HFF-Myc (cell line): ENCODE measurements around the gene SIPA1.

Source experiments
- DNase-seq: peaks from one replicate; pipeline ENCODE4 v3.0.0-alpha.2; 2011; ENCODE audit warnings: low read depth; ENCODE audit errors: extremely low read depth
- H3K4me3 ChIP-seq: replicated peaks from 2 replicates; pipeline ENCODE4 v1.5.1; 2011; ENCODE audit warnings: low read depth, mild to moderate bottlenecking, control low read depth, low read length
- TF ChIP-seq, protein P1 (sequence below): IDR thresholded peaks from 2 replicates; pipeline ENCODE4 v1.5.1; 2012; ENCODE audit warnings: mild to moderate bottlenecking, low read depth, low read length, control low read depth; ENCODE audit errors: missing control alignments

Gene SIPA1

DNA sequence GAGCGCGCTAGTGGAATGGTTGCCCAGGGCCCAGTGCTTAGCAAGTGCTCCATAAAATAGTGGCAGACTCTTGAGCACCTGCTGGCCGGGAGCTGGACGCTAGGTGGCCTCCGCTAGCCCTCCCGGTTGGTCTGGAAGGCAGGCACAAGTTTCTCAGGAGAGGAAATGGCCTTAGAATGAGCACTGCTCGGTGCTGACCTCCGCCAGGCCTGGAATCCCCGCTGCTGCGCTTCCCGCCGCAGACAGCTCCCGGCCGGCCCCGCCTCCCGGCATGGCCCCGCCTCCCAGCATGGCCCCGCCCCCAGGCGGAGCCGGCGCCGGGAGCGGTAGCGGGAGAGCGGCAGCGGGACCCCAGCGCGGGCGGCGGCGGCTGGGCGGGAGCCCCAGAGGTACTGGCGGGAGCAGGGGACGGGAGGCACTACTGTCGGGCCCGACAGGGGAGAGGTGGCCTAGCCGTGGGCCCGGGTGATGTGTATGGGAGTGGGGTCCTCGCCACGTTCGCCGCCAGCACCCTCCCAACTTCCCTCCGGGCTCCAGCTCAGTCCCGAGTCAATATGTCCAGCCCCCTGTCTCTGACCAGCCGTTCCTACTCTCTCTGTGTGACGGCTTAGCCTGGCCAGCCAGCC is at the start of gene SIPA1:
SIPA1 (plus strand) TSS at position 308 of the 626 bp plus-strand sequence. CDS start 2,821 bp downstream, outside the sequence.
- peak within 1 kb of the TSS; percentile 61 for H3K4me3 ChIP-seq
- DNase-seq: peak; percentile 65
- TF ChIP-seq, protein P1, sequence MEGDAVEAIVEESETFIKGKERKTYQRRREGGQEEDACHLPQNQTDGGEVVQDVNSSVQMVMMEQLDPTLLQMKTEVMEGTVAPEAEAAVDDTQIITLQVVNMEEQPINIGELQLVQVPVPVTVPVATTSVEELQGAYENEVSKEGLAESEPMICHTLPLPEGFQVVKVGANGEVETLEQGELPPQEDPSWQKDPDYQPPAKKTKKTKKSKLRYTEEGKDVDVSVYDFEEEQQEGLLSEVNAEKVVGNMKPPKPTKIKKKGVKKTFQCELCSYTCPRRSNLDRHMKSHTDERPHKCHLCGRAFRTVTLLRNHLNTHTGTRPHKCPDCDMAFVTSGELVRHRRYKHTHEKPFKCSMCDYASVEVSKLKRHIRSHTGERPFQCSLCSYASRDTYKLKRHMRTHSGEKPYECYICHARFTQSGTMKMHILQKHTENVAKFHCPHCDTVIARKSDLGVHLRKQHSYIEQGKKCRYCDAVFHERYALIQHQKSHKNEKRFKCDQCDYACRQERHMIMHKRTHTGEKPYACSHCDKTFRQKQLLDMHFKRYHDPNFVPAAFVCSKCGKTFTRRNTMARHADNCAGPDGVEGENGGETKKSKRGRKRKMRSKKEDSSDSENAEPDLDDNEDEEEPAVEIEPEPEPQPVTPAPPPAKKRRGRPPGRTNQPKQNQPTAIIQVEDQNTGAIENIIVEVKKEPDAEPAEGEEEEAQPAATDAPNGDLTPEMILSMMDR: peak; percentile 46

DNA sequence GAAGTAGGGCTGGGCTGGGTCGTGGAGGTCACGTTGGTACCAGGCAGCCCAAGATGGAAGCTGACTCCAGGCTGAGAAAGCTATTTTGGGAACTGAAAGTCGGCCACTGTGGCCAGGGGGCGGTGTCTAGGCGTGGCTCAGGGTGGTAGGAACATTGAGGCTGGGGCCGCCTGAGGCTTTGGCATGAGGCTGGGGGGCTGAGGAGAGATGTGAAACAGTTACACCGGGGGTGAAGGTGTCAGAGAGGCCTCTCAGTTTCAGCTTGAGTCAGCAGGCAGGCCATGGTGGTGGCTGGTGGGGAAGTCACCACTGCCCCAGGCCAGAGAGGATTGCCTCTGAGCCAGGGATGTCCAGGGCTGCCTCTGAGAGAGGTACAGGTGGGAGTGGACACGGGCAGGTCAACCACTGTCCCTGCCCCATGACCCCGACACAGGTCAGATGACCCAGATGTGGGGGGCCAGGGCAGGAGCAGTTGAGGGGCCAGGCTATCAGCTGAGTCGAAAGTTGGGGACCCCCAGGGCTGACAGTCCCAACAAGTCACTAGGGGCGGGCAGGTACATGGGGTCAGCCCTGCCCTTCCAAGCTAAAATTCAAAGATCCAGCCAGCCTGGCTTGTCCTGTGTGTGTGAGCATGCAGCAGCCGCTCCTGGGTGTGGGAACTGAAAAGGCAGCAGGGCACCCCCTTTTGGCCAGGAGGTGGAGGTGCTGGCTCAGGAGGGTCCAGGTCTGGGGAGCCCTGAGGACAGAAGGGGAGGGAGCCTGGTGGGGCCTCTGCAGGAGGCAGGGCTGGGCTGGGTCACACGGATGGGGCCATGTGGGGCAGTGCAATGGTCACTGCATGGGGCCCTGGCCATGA is 49.5 kb upstream of the SIPA1 start:
- TF ChIP-seq, protein P1: peak; percentile 64
- DNase-seq: no peak
- H3K4me3 ChIP-seq: no peak overlapping the region

GRCh38 chr11:65589444-65590239 is 48.3 kb upstream of the SIPA1 start:
- TF ChIP-seq, protein P1: no peak
- DNase-seq: no peak
- no peak overlapping the region for H3K4me3 ChIP-seq

GRCh38 chr11:65590240-65590738 is 47.6 kb upstream of the SIPA1 start:
- DNase-seq: no peak
- TF ChIP-seq, protein P1: no peak
- no peak overlapping the region for H3K4me3 ChIP-seq

GRCh38 chr11:65591939-65592857 is 45.7 kb upstream of the SIPA1 start:
- H3K4me3 ChIP-seq: no peak overlapping the region
- no peak for DNase-seq
- TF ChIP-seq, protein P1: no peak
